OCI-LY7 (cell line): ENCODE results near the gene MUC5B.

Experiments
- EZH2phosphoT487 ChIP-seq: fragments of 200-600 bp; sonication (generic); IDR thresholded peaks from 2 replicates; pipeline ENCODE4 v1.6.1; 2018; ENCODE audit warnings: low read depth, borderline replicate concordance, mild to moderate bottlenecking, mixed run types, antibody characterized with exemption, low read length, moderate library complexity, mixed read lengths
- TF ChIP-seq, protein P1 (sequence below): fragments of 200-600 bp; sonication (generic); conservative IDR thresholded peaks from 2 replicates; pipeline ENCODE4 v1.5.1; 2014; ENCODE audit warnings: mild to moderate bottlenecking, antibody characterized with exemption, low read length, moderate library complexity, mixed read lengths

GRCh38 chr11:1211838-1212237 is 11.0 kb upstream of the MUC5B start:
- TF ChIP-seq, protein P1, sequence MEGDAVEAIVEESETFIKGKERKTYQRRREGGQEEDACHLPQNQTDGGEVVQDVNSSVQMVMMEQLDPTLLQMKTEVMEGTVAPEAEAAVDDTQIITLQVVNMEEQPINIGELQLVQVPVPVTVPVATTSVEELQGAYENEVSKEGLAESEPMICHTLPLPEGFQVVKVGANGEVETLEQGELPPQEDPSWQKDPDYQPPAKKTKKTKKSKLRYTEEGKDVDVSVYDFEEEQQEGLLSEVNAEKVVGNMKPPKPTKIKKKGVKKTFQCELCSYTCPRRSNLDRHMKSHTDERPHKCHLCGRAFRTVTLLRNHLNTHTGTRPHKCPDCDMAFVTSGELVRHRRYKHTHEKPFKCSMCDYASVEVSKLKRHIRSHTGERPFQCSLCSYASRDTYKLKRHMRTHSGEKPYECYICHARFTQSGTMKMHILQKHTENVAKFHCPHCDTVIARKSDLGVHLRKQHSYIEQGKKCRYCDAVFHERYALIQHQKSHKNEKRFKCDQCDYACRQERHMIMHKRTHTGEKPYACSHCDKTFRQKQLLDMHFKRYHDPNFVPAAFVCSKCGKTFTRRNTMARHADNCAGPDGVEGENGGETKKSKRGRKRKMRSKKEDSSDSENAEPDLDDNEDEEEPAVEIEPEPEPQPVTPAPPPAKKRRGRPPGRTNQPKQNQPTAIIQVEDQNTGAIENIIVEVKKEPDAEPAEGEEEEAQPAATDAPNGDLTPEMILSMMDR = no peak
- no peak for TF ChIP-seq EZH2phosphoT487
